Peyer's patch (tissue), 4 donors: Measurements from ENCODE around the gene ADAMTS7. TPM values are rescaled to one million over a fixed set of nuclear protein-coding genes. Genes with fewer than 3 reads are reported as not detected.
"Not testable (repeated sequence)": the region's sequence is repeated elsewhere in the genome, so short reads cannot be mapped to it uniquely, and the experiment has no call there.

ENCODE experiments used
- DNase-seq, 3 donors: peaks; one replicate each; pipeline ENCODE4 v3.0.0-alpha.2; 2017 to 2019
- H3K27ac ChIP-seq, 4 donors: fragments of 200-600 bp; sonication (generic); one replicate each; pipeline ENCODE4 v1.5.1; 2016 to 2019
- H3K27me3 ChIP-seq, 2 donors: fragments of 200-600 bp; sonication (generic); one replicate each; pipeline ENCODE4 v1.5.1; 2019
- H3K36me3 ChIP-seq, 3 donors: fragments of 200-600 bp; sonication (generic); one replicate each; pipeline ENCODE4 v1.5.1; 2016 to 2019
- H3K4me1 ChIP-seq, 4 donors: fragments of 200-600 bp; sonication (generic); one replicate each; pipeline ENCODE4 v1.5.1; 2016 to 2019
- H3K4me3 ChIP-seq, 4 donors: fragments of 200-600 bp; sonication (generic); 1 replicate in 3 of 4; 2 replicates in 1 of 4; pipeline ENCODE4 v1.5.1; 2016 to 2019; ENCODE audit warnings: mild to moderate bottlenecking in 1 of 4
- H3K9me3 ChIP-seq, 4 donors: fragments of 200-600 bp; sonication (generic); one replicate each; pipeline ENCODE4 v1.5.1; 2016 to 2019; ENCODE audit warnings: mild to moderate bottlenecking in 1 of 4
- POLR2A ChIP-seq, 2 donors: fragments of 450-650 bp; IDR thresholded peaks; one replicate each; pipeline ENCODE4 v1.5.1; 2017; ENCODE audit warnings: antibody characterized with exemption in 2 of 2, mild to moderate bottlenecking in 2 of 2, moderate library complexity in 2 of 2
- total RNA-seq, 4 donors: library from RNA; depleted of rRNA; stranded (reverse); fragments of >200 nt; gene quantifications; one replicate each; pipeline ENCODE4 v1.1.0, GENCODE V29; 2016
- TF ChIP-seq, protein P1 (sequence below), 6 experiments: fragments of 450-650 bp in 4 of 6; fragments of 200-600 bp in 2 of 6; sonication (generic) in 1 of 6; IDR thresholded peaks; one replicate each; pipeline ENCODE4 v1.5.1; 2017 to 2019; ENCODE audit warnings: antibody characterized with exemption in 6 of 6, mild to moderate bottlenecking in 3 of 6, moderate library complexity in 1 of 6

ADAMTS7 gene
- total RNA-seq, 4 donors from 2014 or later = 0.18 to 24.8 (median 2.0) TPM

GRCh38 chr15:78763796-78764241, 47.4 kb downstream of the ADAMTS7 start:
- TF ChIP-seq POLR2A (IDR thresholded peaks at IDR 0.05) = no peak
- TF ChIP-seq, protein P1, sequence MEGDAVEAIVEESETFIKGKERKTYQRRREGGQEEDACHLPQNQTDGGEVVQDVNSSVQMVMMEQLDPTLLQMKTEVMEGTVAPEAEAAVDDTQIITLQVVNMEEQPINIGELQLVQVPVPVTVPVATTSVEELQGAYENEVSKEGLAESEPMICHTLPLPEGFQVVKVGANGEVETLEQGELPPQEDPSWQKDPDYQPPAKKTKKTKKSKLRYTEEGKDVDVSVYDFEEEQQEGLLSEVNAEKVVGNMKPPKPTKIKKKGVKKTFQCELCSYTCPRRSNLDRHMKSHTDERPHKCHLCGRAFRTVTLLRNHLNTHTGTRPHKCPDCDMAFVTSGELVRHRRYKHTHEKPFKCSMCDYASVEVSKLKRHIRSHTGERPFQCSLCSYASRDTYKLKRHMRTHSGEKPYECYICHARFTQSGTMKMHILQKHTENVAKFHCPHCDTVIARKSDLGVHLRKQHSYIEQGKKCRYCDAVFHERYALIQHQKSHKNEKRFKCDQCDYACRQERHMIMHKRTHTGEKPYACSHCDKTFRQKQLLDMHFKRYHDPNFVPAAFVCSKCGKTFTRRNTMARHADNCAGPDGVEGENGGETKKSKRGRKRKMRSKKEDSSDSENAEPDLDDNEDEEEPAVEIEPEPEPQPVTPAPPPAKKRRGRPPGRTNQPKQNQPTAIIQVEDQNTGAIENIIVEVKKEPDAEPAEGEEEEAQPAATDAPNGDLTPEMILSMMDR (IDR thresholded peaks at IDR 0.05) = no peak
- H3K9me3 ChIP-seq = no peaks in the 10 kb centered on the region
- H3K27me3 ChIP-seq = no peaks in the 10 kb centered on the region
- peak in 2 of 3 donors; percentile 11 to 38 for DNase-seq
- no peak overlapping the region for H3K4me3 ChIP-seq
- H3K27ac ChIP-seq = no peak overlapping the region
- no peaks in the 10 kb centered on the region for H3K36me3 ChIP-seq
- peaks cover 0 to 30% (median 10%) of the 10 kb centered on the region in 4 donors for H3K4me1 ChIP-seq

GRCh38 chr15:78762985-78763795, 48.1 kb downstream of the ADAMTS7 start:
- Histone ChIP-seq H3K36me3 (no peaks in the 10 kb centered on the region), H3K27me3 (no peaks in the 10 kb centered on the region), H3K27ac (no peak overlapping the region), H3K9me3 (no peaks in the 10 kb centered on the region), H3K4me1 (peaks cover 0 to 30% (median 10%) of the 10 kb centered on the region in 4 donors), H3K4me3 (no peak overlapping the region)
- TF ChIP-seq, protein P1 (IDR thresholded peaks at IDR 0.05) = no peak
- TF ChIP-seq POLR2A (IDR thresholded peaks at IDR 0.05) = no peak
- peak in 1 of 3 donors; percentile 31 for DNase-seq

DNA sequence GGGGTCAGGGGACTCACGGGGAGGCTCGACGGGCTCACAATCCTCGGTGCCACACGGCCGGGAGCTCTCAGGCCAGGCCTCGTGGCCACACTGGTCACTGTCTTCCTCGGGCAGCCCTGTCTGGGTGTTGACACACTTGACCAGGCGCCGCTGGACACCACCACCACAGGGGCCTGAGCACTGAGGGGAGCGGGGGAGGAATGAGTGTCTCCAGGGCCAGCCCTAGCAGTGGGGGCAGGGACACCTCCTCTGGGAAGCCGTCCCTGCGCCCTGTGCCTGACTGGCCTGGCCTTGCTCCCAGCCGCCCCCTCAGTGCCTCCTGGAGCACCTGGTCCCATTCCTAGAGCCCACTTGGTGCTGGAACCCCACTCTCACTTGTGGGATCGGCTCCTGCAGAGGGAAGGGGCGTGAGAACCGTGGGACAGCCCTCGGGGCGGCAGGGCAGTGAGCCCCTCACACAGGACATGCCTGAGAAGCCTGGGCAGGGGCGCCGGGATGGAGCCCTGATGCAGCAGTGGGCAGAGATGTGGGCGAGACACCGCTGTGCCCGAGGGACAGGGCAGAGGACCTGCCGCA, 48.8 kb downstream of the ADAMTS7 start:
- not testable (repeated sequence) for H3K27me3 ChIP-seq, H3K4me3 ChIP-seq, H3K9me3 ChIP-seq, H3K36me3 ChIP-seq
- peak in 1 of 3 donors; percentile 40 for DNase-seq
- Histone ChIP-seq H3K4me1 (peaks cover 0 to 31% (median 11%) of the 10 kb centered on the region in 4 donors), H3K27ac (peak overlapping the region in 1 of 4 donors; percentile 52)

- Histone ChIP-seq H3K4me3 (no peak overlapping the region), H3K27ac (peak overlapping the region in 3 of 4 donors; percentile 49 to 74 (median 52)), H3K36me3 (no peaks in the 10 kb centered on the region), H3K27me3 (no peaks in the 10 kb centered on the region), H3K9me3 (no peaks in the 10 kb centered on the region), H3K4me1 (peaks cover 0 to 35% (median 14%) of the 10 kb centered on the region in 4 donors)
- DNase-seq = peak in 1 of 3 donors; percentile 45
- no peak for TF ChIP-seq POLR2A (IDR thresholded peaks at IDR 0.05)
- TF ChIP-seq, protein P1 (IDR thresholded peaks at IDR 0.05) = no peak
Observed at GRCh38 chr15:78761891-78762385, 49.3 kb downstream of the ADAMTS7 start.

DNA sequence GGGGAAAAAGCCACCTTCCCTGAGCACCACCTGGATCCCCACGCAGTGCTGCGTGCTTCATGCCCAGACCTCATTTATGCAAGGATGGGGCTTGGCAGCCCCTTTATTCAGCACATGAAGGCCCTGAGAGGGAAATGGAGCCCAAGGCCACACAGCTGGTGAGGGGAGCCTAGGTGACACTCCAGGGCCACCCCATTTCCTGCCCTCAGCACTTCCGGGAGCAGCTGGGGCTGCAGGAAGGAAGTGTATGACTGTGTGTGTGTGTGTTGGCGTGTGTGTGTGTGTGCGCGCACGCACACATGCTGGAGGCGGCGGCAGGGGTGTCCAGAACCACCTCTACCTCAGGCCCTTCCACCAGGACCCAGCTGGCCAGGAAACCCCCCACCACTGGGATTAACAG, 49.8 kb downstream of the ADAMTS7 start:
- not testable (repeated sequence) for H3K9me3 ChIP-seq, H3K4me3 ChIP-seq, H3K27me3 ChIP-seq, H3K36me3 ChIP-seq
- Histone ChIP-seq H3K27ac (peak overlapping the region in 3 of 4 donors; percentile 49 to 74 (median 52)), H3K4me1 (peaks cover 0 to 35% (median 15%) of the 10 kb centered on the region in 4 donors)
- DNase-seq = peak; percentile 53 to 90 (median 82)

DNA sequence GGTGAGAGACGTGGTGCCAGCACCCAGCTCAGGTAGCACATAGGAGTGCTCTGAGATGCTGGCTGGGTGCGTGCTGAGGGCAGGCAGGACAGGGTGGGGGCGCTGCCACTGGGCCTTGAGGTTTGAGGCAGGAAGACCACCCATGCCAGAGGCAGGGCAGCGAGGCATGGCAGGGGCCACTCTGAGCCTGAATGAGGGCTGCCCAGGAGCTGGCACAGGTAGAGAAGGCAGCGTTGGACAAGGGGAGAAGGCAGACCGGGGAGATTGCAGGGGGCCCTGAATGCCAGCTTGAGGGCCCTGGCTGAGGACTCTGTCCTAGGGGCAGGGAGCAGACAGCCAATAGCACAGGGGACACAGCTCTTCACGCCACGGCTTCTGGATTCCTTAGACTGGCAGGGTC, 50.2 kb downstream of the ADAMTS7 start:
- H3K4me1 ChIP-seq = peaks cover 0 to 35% (median 15%) of the 10 kb centered on the region in 4 donors
- TF ChIP-seq, protein P1 (IDR thresholded peaks at IDR 0.05) = no peak
- no peak for TF ChIP-seq POLR2A (IDR thresholded peaks at IDR 0.05)
- H3K36me3 ChIP-seq = no peaks in the 10 kb centered on the region
- H3K9me3 ChIP-seq = no peaks in the 10 kb centered on the region
- peak overlapping the region in 2 of 4 donors; percentile 36 to 74 for H3K27ac ChIP-seq
- H3K27me3 ChIP-seq = no peaks in the 10 kb centered on the region
- H3K4me3 ChIP-seq = no peak overlapping the region
- DNase-seq = peak in 2 of 3 donors; percentile 34 to 44

DNA sequence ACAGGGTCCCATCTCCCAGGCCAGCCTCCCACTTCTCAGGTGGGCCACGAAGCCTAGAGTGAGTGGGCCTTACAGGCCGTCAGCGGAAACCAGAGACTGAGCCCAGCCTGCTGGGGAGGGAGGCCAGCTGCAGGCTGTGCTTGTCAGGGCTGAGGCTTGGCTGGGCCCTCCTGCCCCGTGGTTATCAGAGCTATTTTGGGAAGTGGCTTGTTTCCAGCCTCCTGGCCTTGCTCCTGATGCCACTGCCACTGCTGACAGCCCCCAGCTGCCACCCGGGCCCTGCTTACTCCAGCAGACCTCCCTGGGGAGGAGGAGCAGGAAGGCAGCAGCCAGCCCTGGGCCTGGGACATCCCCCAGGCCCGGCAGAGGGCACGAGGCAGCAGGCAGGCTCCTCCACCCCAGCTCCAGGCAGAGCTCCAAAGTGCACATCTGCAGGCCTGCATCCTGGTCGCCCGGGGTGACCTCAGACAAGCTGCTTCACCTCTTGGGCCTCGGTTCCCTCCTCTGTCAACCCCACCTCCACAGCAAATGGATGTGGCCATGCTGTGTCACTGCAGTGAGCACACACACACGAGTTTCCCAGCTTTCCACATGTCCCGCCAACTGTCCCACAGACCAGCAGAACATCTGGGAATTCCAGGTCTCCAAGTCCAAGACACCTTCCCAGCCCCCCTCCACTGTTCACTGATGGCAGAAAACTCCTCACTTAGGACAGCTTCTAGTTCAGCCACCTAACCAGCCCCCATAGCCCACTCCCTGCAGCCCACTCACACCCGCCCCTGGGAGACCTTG, 51.0 kb downstream of the ADAMTS7 start:
- not testable (repeated sequence) for H3K4me3 ChIP-seq, H3K9me3 ChIP-seq, H3K27me3 ChIP-seq, H3K36me3 ChIP-seq
- Histone ChIP-seq H3K4me1 (peaks cover 0 to 35% (median 15%) of the 10 kb centered on the region in 4 donors), H3K27ac (peak overlapping the region; percentile 35 to 77 (median 44))
- peak; percentile 36 to 48 (median 37) for DNase-seq

DNA sequence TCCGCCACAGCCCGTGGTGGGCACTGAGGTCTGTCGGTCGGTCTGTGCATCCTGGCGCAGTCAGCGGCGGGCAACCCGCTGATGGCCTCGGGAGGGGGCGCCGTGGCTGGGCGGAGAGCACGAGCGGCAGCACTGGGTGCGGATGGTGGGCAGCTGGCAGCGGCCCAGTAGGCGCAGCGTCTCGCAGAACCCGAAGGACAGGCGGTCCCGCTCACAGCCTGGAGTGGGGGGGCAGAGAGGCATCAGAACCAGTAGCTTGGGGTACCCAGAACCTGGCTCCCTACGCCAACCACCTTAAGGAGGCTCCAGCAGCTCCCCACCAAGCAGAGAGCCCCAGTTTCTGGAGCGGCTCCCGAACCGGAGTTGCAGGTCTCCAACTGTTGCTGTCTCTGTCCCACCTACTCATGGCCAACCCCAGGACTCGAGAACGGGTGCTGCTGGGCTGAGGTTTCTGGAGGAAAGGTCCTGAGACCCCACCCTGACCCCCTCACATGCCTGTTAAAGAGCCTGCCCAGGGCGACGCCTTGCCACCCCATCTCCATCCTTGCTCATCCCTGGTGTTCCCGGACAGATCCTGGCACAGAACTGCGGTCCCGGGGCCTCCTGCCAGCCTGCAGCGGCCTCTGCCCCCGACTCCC, 51.8 kb downstream of the ADAMTS7 start:
- H3K4me3 ChIP-seq, H3K36me3 ChIP-seq, H3K27me3 ChIP-seq, H3K9me3 ChIP-seq: not testable (repeated sequence)
- Histone ChIP-seq H3K27ac (peak overlapping the region in 3 of 4 donors; percentile 35 to 77 (median 49)), H3K4me1 (peaks cover 0 to 35% (median 15%) of the 10 kb centered on the region in 4 donors)
- peak in 1 of 3 donors; percentile 42 for DNase-seq
